Measurements from ENCODE around the gene SYK.

The SYK gene

DNA sequence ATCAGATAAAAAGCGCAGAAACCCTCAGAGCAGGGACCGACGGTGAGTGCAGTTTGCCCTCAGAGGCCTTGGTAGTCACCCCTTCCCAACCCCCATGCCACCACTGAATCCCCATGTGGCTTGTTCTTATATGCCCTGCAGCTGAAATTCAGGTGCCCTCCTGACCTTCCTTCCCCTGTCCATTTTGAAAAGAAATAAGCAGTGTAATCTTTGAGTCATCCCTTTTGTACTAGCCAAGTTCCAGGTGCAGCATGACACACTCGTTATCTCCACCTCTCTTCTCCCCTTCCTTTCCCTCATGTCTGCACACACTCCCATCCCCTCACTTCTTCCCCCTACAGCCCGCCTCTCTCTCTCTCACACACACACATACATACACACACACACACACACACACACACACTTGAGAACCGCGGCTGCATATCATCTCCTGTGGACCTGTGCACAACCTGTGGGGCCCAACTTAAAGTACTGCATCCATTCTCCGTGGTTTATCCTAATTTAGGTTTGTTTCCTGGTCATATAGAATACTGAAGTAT is 53.1 kb downstream of the SYK start:
- no peak for DNase-seq

DNA sequence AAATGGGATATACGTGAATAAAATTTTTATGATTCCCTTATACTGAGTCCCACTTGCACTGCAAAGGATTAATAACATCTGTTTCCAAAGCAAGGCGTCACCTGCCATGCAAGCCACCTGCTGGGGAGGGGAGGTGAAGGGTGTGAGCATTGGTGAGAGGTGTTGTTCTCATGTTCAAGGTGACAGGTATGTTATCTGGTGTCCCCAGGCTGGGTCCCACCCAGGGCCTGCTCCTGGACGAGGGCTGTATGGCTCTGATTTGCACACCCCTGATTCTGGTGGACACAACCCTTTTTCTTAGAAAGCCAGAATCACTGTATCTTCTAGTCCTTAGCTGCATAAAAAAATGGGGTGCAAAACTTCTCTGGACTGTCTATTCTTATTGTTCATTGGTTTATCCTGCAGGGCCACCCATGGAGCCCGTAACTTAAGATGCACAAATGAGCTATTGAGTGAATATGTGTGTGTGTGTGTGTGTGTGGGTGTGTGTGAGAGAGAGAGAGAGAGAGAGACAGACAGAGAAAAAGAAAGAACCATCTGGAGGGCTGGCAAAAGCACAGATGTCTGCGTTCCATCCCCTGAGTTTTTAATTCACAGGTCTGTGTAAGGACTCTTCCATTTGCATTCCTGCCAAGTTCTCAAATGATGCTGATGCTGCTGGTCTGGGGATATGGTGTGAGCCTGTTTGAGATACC is 53.7 kb downstream of the SYK start:
- DNase-seq: no peak

DNA sequence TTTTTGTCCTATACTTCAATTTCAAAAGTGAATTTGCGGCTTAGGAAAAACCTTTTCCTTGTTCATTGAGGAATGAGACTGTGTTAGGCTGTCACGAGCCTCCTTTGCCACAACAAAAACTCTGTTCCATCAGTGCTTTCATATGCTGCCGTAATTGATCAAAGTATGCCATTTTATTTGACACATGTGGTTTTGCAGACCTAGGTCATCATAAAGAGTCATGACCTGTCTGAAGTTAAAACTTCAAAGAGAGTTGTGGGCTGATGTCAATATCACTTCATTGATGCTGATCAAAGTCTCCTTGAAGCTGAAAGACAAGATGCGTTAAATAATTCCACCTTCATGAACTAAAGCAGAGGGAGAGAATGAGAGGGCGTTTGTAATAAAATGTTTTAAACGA is 55.5 kb downstream of the SYK start:
- no peak for DNase-seq

DNA sequence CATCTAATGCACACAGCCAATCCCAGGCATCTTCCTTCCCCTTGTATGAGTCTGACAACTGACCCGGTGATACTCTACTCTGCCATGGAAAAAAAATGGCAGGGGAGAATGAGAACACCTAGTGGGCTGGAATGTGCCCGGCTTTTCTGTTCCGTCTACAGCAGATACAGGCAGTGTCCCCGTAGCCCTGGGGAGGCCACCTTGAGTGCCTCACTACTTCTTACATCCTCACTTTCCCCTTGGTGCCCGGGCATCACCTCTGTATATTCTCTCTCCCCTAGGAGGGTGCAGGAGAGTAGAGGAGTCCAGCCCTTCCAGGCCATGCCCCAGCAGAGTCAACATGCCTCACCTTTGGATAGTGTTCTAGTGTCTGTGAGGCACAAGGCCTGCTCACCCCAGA is 56.2 kb downstream of the SYK start:
- DNase-seq: no peak

DNA sequence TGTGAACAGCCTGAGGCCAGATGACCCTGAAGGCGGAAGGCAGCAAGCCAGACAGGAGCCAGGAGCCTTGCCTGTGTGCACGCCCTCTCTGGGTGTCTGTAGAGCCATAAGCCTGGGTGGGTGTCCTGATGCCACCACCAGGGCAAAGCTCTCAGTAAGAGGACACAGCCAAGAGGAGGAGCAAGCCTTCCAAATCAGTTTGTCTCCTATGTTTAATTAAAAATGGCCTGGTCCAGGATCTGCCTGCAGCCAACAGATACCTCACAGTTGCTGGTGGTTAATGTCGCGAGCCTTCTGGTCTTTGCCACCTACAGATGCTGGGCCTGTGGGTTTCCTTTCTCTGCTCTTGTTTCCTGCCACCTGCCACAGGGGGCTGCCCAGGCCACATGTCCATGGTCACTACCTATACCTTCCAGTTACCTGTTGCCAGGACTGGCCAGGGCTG is 56.9 kb downstream of the SYK start:
- DNase-seq: no peak

DNA sequence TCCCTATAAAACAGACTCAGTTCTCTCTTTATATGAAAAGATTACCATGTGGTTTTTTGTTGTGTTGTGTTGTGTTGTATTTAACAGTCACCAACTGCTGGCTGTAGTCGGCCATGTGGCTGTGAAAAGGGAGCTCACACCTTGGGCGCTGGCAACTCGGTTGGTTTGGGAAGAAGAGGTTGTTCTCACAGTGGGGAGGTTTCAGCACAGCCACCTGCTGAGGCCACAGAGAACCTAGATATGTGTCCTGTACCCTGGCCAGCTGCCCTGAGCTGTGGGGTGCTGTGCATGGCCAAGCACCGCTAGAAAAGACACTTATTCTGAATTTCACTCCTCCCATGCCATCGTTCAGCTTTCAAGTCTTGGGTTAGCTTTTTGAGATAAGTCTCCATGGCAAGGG is 58.8 kb downstream of the SYK start:
- DNase-seq: no peak

DNA sequence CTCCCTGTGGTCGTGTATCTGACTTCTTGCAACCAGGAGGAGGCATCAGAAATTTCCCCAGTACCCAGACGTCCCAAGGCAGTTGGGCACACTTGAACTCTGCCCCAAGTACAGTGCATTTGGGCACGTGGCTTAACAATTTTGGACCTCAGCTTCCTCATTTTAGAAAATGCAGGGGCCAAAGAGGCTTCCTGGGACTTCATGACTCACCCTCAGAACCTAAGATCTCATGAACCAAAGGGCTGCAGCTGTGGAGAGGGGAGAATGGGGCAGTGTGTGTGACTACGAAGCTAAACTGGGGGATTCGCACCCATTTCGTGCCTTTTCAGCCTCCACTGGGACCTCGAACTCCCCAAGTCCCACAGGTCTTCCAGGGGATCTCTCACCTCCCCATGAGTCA is 59.2 kb downstream of the SYK start:
- DNase-seq: no peak

DNA sequence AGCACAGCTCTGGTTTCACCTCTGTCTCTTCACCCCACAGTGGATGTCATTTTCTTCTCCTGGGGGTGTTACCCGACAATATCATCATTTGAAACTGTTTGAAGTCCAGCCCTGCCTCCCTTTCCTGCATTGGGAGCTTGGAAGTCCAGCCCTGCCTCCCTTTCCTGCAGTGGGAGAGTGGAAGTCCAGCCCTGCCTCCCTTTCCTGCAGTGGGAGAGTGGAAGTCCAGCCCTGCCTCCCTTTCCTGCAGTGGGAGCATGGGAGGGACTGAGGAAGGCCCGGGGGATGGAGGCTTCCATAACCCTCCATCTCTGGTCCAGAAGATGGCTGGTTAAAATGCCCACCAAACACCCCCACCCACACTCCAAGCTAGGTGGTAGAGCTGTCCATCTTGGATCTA is 59.8 kb downstream of the SYK start:
- DNase-seq: no peak

DNA sequence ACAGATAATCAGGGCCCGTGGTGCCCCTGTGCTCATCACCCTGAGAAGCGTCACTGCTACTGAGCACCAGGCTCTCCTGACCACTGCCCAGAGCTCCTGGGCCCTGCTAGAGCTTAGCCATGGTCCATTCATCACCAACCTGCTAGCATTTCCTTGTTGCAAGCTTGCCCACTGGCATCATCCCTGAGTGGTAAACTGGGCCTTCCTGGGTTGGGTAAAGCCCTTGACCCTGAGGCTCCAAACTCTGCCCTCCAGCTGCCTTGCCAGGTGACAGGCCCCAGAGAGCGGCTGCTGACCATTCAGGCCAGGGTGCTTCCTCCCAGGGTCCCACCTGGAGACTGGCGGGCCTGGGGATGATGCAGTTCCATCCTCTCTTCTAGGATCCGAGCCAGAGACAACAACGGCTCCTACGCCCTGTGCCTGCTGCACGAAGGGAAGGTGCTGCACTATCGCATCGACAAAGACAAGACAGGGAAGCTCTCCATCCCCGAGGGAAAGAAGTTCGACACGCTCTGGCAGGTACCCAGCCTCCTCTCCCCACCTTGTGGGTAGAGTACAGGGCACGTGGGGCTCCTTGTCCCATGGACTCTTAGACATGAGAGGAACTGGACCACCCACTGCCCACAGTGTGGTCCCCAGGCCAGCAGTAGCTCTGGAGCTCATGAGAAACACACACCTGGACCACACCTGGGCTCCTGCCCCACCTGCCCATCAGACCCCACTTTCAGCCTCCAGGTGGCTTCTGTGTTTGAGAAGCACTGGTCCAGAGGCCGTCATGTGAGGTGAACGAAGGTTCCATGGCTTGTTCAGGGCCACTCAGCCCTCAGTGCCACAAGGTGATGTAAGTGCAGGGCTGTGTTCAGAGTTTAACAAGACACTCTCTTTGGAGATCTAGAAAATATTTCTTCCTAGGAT is 60.5 kb downstream of the SYK start:
- no peak for DNase-seq

DNA sequence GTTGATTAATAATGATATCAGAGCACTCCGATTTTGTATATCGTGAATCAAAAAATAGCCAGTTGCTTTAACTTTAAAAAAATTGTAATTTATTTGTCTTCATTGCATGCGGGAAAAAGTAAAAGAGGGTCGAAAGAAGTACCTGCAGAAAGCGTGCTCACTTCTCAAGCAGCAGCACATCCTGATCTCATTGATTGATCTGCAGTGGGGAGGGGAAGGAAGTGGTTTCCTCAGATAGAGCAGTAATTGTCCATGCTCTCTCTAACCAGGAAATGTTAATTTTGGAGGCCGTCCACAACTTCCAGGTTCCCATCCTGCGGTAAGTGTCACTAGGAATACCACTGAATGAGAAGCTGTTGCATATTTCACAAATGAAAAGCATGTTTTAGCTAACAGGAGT is 63.2 kb downstream of the SYK start:
- DNase-seq: no peak

DNA sequence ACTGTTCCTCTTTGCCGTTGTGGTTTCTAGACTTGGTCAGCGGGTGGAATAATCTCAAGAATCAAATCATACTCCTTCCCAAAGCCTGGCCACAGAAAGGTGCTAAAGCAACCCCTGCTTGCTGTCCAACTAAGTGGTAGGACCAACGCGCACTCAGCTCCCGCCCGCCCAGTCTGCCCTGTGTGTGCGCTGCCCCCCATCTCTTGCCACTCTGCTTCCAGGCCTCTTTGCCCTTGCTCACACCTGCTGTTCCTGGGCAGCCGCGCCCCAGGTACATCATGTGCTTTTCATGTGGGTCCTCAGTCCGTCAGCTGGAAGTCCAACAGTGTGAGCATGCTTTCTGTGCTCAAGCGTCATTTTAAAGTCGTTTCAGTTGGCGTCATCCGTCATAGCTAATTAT is 65.5 kb downstream of the SYK start:
- no peak for DNase-seq

- no peak for DNase-seq
These were observed 66.9 kb downstream of the SYK start for GRCh38 chr9:90868555-90868954.

- DNase-seq: no peak
These were observed 67.7 kb downstream of the SYK start for GRCh38 chr9:90869361-90869760.

GRCh38 chr9:90870621-90871326 is 69.2 kb downstream of the SYK start:
- DNase-seq: no peak

DNA sequence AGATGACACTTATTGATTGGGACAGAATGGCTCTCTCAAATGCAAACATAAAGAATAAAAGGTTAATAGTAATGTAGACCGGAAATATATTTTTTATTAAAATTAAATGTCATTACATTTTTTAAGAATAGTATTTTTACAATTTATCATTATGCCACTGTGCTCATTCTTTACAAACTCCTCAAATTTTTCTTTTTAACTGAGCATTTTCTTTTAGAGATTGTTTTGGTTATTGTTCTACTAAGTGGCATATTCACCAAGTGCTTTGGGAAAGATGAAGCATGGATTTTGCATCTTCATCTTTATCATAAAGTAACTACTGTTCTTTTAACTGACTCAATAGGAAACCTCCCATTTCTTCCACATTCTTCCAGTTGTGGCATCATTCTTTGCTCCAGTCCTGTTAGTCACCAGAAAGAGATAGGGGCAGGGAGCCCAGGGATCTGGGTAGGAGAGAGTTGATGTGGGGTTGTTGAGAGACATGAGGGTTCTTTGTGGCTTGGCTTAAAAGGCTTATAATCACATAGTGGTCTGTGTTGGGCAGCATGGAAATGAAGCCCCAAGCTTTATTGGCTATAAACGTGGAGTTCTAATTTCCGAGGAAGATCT is 69.8 kb downstream of the SYK start:
- no peak for DNase-seq

GRCh38 chr9:90872835-90873294 is 71.2 kb downstream of the SYK start:
- DNase-seq: no peak

DNA sequence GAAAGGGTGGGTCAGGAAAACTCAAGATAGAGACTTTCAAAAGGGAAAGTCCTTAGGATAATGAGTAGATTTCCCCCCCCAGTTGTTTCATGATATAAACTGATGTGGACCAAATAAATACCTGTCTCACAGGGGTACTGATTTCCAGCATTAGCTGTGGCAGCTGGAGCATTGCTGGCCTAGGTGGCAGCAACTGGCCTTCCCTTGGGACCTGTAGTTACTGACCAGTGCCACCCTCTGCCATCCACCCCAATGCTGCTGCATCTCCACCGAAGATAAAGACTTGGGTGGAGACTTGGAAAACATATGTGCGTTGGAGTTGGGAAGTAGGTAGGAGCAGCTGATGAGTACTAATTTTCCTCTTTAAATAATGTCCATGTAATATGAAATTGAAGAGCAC is 71.8 kb downstream of the SYK start:
- DNase-seq: no peak

DNA sequence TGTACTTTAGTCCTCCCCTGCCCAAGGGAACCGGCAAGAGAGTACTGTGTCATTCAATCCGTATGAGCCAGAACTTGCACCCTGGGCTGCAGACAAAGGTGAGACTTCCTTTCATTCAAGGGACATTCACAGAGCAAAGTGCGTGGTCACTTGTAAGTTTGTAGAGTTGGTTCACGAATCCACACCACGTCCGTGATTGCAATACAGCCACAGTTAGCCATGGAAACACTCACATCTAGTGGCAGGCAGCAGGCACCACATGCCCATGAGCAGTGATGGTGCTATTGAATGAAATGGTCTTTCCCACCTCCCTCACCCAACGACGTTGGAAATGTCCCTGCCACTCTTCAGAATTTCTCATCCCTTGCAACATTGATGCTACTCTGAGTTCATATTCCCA is 72.6 kb downstream of the SYK start:
- no peak for DNase-seq

- DNase-seq: no peak
These were observed 76.9 kb downstream of the SYK start for GRCh38 chr9:90878562-90878961.

DNA sequence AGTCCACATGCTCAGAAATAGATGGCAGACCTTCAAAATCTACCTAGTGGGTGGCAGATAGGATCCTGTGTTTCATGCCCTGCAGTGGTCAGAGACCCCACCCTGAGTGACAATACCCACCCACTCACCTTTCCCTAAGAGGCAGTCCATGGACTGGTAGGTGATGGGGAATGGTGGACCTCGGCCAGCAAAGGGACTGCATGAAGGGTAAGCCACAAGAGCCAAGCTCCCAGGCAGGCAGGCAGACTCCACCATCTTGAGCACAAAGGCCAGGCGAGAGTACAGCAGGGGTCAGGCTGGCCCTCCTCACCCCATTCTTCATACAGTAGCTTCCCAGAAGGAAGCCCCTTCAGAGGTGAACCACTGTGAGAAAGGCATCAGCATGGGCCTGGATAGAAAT is 78.4 kb downstream of the SYK start:
- no peak for DNase-seq

- DNase-seq: no peak
These were observed 79.0 kb downstream of the SYK start for GRCh38 chr9:90880669-90881068.

GRCh38 chr9:90881648-90882047 is 80.0 kb downstream of the SYK start:
- DNase-seq: no peak
